Memory B cell (primary cell): Measurements from ENCODE around the gene PGA5.
"Not testable (repeated sequence)": the region's sequence is repeated elsewhere in the genome, so short reads cannot be mapped to it uniquely, and the experiment has no call there.

Experiments used
- ATAC-seq: fragments of 150-1000 bp; cut with Tn5 transposase; 2 replicates; pipeline ENCODE4 v1.10.0; 2021; ENCODE audit warnings: low read depth, mild to moderate bottlenecking, moderate library complexity
- DNase-seq, 2 donors: peaks; one replicate each; pipeline ENCODE4 v3.0.0; 2022; ENCODE audit warnings: low spot score in 2 of 2
- H3K27ac Mint-ChIP-seq: one replicate; pipeline ENCODE4 v1.8.0; 2022; ENCODE audit warnings: mild to moderate bottlenecking, moderate library complexity, mixed read lengths
- H3K27me3 Mint-ChIP-seq: one replicate; pipeline ENCODE4 v1.8.0; 2022; ENCODE audit warnings: mixed read lengths
- H3K36me3 Mint-ChIP-seq: one replicate; pipeline ENCODE4 v1.8.0; 2022; ENCODE audit warnings: mild to moderate bottlenecking, mixed read lengths
- H3K4me1 Mint-ChIP-seq: one replicate; pipeline ENCODE4 v1.8.0; 2022; ENCODE audit warnings: mixed read lengths
- H3K4me3 Mint-ChIP-seq: one replicate; pipeline ENCODE4 v1.8.0; 2022; ENCODE audit warnings: mild to moderate bottlenecking, moderate library complexity, mixed read lengths
- H3K9me3 Mint-ChIP-seq: one replicate; pipeline ENCODE4 v1.8.0; 2022; ENCODE audit warnings: mixed read lengths

The PGA5 gene

GRCh38 chr11:61211327-61211952 lies 29.5 kb upstream of the PGA5 start:
- not testable (repeated sequence) for H3K4me1 Mint-ChIP-seq, DNase-seq, H3K9me3 Mint-ChIP-seq, H3K36me3 Mint-ChIP-seq, ATAC-seq, H3K4me3 Mint-ChIP-seq, H3K27ac Mint-ChIP-seq, H3K27me3 Mint-ChIP-seq

GRCh38 chr11:61212202-61212601 lies 28.8 kb upstream of the PGA5 start:
- H3K4me3 Mint-ChIP-seq, H3K9me3 Mint-ChIP-seq: not testable (repeated sequence)

GRCh38 chr11:61213711-61214324 lies 27.2 kb upstream of the PGA5 start:
- not testable (repeated sequence) for ATAC-seq, H3K27ac Mint-ChIP-seq, H3K27me3 Mint-ChIP-seq, DNase-seq, H3K4me1 Mint-ChIP-seq, H3K4me3 Mint-ChIP-seq, H3K36me3 Mint-ChIP-seq, H3K9me3 Mint-ChIP-seq

More at GRCh38 chr11:61212202-61212601, 28.8 kb upstream of the PGA5 start:
- not testable (repeated sequence) for DNase-seq, ATAC-seq, H3K36me3 Mint-ChIP-seq, H3K27me3 Mint-ChIP-seq, H3K27ac Mint-ChIP-seq, H3K4me1 Mint-ChIP-seq

- not testable (repeated sequence) for ATAC-seq, H3K9me3 Mint-ChIP-seq, H3K4me1 Mint-ChIP-seq, H3K27ac Mint-ChIP-seq, H3K27me3 Mint-ChIP-seq, H3K36me3 Mint-ChIP-seq, DNase-seq, H3K4me3 Mint-ChIP-seq
Observed at GRCh38 chr11:61218306-61218705, 22.7 kb upstream of the PGA5 start.

GRCh38 chr11:61219016-61219415 lies 22.0 kb upstream of the PGA5 start:
- not testable (repeated sequence) for ATAC-seq, DNase-seq, H3K4me3 Mint-ChIP-seq, H3K27me3 Mint-ChIP-seq, H3K36me3 Mint-ChIP-seq, H3K9me3 Mint-ChIP-seq, H3K4me1 Mint-ChIP-seq, H3K27ac Mint-ChIP-seq

GRCh38 chr11:61222047-61222446 lies 18.9 kb upstream of the PGA5 start, which contains the start of gene PGA4:
Gene PGA4 (plus strand): TSS chr11:61222347. CDS start chr11:61222401, 54 bp downstream.
- ATAC-seq, result not testable (repeated sequence)

GRCh38 chr11:61222692-61223091 lies 18.3 kb upstream of the PGA5 start:
- H3K27ac Mint-ChIP-seq, H3K36me3 Mint-ChIP-seq, H3K4me3 Mint-ChIP-seq: not testable (repeated sequence)

More at GRCh38 chr11:61222047-61222446, 18.9 kb upstream of the PGA5 start, which contains the start of gene PGA4:
- H3K27ac Mint-ChIP-seq, H3K27me3 Mint-ChIP-seq, H3K4me1 Mint-ChIP-seq, H3K36me3 Mint-ChIP-seq, DNase-seq, H3K9me3 Mint-ChIP-seq, H3K4me3 Mint-ChIP-seq: not testable (repeated sequence)

GRCh38 chr11:61226457-61227137 lies 14.4 kb upstream of the PGA5 start:
- ATAC-seq, H3K9me3 Mint-ChIP-seq, H3K27me3 Mint-ChIP-seq, H3K27ac Mint-ChIP-seq, DNase-seq, H3K4me1 Mint-ChIP-seq, H3K36me3 Mint-ChIP-seq, H3K4me3 Mint-ChIP-seq: not testable (repeated sequence)

More at GRCh38 chr11:61222692-61223091, 18.3 kb upstream of the PGA5 start:
- ATAC-seq, H3K9me3 Mint-ChIP-seq, H3K27me3 Mint-ChIP-seq, DNase-seq, H3K4me1 Mint-ChIP-seq: not testable (repeated sequence)

- H3K36me3 Mint-ChIP-seq, H3K4me1 Mint-ChIP-seq: not testable (repeated sequence)
Observed at GRCh38 chr11:61229458-61229857, 11.5 kb upstream of the PGA5 start.

GRCh38 chr11:61231033-61231432 lies 9.9 kb upstream of the PGA5 start:
- H3K36me3 Mint-ChIP-seq, H3K4me3 Mint-ChIP-seq, H3K27ac Mint-ChIP-seq, ATAC-seq, H3K9me3 Mint-ChIP-seq, DNase-seq, H3K27me3 Mint-ChIP-seq, H3K4me1 Mint-ChIP-seq: not testable (repeated sequence)

More at GRCh38 chr11:61229458-61229857, 11.5 kb upstream of the PGA5 start:
- not testable (repeated sequence) for ATAC-seq, H3K27me3 Mint-ChIP-seq, H3K4me3 Mint-ChIP-seq, H3K9me3 Mint-ChIP-seq, DNase-seq, H3K27ac Mint-ChIP-seq

- not testable (repeated sequence) for H3K27me3 Mint-ChIP-seq, DNase-seq, H3K27ac Mint-ChIP-seq, ATAC-seq, H3K9me3 Mint-ChIP-seq, H3K4me1 Mint-ChIP-seq, H3K36me3 Mint-ChIP-seq, H3K4me3 Mint-ChIP-seq
Observed at GRCh38 chr11:61231585-61231984, 9.4 kb upstream of the PGA5 start.

- ATAC-seq, H3K36me3 Mint-ChIP-seq, H3K9me3 Mint-ChIP-seq, H3K27me3 Mint-ChIP-seq, H3K27ac Mint-ChIP-seq, H3K4me1 Mint-ChIP-seq, DNase-seq, H3K4me3 Mint-ChIP-seq: not testable (repeated sequence)
Observed at GRCh38 chr11:61232548-61233145, 8.3 kb upstream of the PGA5 start.

- not testable (repeated sequence) for H3K27me3 Mint-ChIP-seq, H3K9me3 Mint-ChIP-seq, H3K4me1 Mint-ChIP-seq, H3K36me3 Mint-ChIP-seq, H3K27ac Mint-ChIP-seq, H3K4me3 Mint-ChIP-seq, ATAC-seq, DNase-seq
Observed at GRCh38 chr11:61237130-61237529, 3.8 kb upstream of the PGA5 start.

- H3K27ac Mint-ChIP-seq, DNase-seq, H3K27me3 Mint-ChIP-seq, H3K4me3 Mint-ChIP-seq, H3K9me3 Mint-ChIP-seq, ATAC-seq, H3K36me3 Mint-ChIP-seq, H3K4me1 Mint-ChIP-seq: not testable (repeated sequence)
Observed at GRCh38 chr11:61240288-61240687, 687 bp upstream of the PGA5 start.
